GM13976 (cell line): ENCODE data around the gene UGT1A8.
"Not testable (repeated sequence)": the region's sequence is repeated elsewhere in the genome, so short reads cannot be mapped to it uniquely, and the experiment has no call there.

Experiments
- DNase-seq: peaks from one replicate; pipeline ENCODE4 v3.0.0; 2012; ENCODE audit warnings: low spot score
- CTCF ChIP-seq: IDR thresholded peaks from 2 replicates; pipeline ENCODE4 v1.5.1; 2012; ENCODE audit warnings: borderline replicate concordance, mild to moderate bottlenecking; ENCODE audit not compliant: insufficient read depth; ENCODE audit errors: extremely low read depth, missing control alignments, control extremely low read depth
- in situ Hi-C: fragments of 300-500 bp; cut with MboI; formaldehyde crosslinking; loops from one replicate; pipeline ENCODE4 v1.12.0; 2022; ENCODE audit warnings: low sequenced_read_pairs, mixed read lengths, inconsistent platforms; ENCODE audit not compliant: unreplicated experiment

UGT1A8 gene

GRCh38 chr2:233605680-233606079 lies 11.8 kb upstream of the UGT1A8 start:
- no peak for DNase-seq
- in situ Hi-C loops: no loop called here
- TF ChIP-seq CTCF: no peak

GRCh38 chr2:233611284-233611683 lies 6.1 kb upstream of the UGT1A8 start:
- no peak for DNase-seq
- TF ChIP-seq CTCF: no peak
- in situ Hi-C loops: no loop called here

GRCh38 chr2:233620204-233620603 lies 2.8 kb downstream of the UGT1A8 start:
- in situ Hi-C loops: no loop called here
- no peak for TF ChIP-seq CTCF
- DNase-seq: no peak

GRCh38 chr2:233621863-233622262 lies 4.4 kb downstream of the UGT1A8 start:
- in situ Hi-C loops, DNase-seq: not testable (repeated sequence)

- DNase-seq: no peak
- in situ Hi-C loops: no loop called here
- no peak for TF ChIP-seq CTCF
These were observed 10.0 kb downstream of the UGT1A8 start for GRCh38 chr2:233627331-233628025.

- in situ Hi-C loops: not testable (repeated sequence)
These were observed 18.9 kb downstream of the UGT1A8 start, which contains the start of gene UGT1A10 for GRCh38 chr2:233636306-233636705. TSS of gene UGT1A10 (plus strand) at chr2:233636448. CDS start at chr2:233636523, 75 bp downstream.

GRCh38 chr2:233638836-233639235 lies 21.4 kb downstream of the UGT1A8 start:
- in situ Hi-C loops: no loop called here
- TF ChIP-seq CTCF: no peak
- no peak for DNase-seq

More at GRCh38 chr2:233636306-233636705, 18.9 kb downstream of the UGT1A8 start, which contains the start of gene UGT1A10:
- DNase-seq: not testable (repeated sequence)

- no peak for DNase-seq
- no peak for TF ChIP-seq CTCF
- in situ Hi-C loops: no loop called here
These were observed 22.4 kb downstream of the UGT1A8 start for GRCh38 chr2:233639860-233640259.
